ENCODE measurements around the gene TAF8. TPM values are rescaled to one million over a fixed set of nuclear protein-coding genes. Genes with fewer than 3 reads are reported as not detected.

The TAF8 gene
- total RNA-seq, 1 donor from 2014 or later, result 35.6 TPM

GRCh38 chr6:42059743-42060142 lies 9.4 kb downstream of the TAF8 start:
- Histone ChIP-seq H3K4me1 (no peaks in the 10 kb centered on the region), H3K4me3 (no peak overlapping the region), H3K9me3 (no peaks in the 10 kb centered on the region), H3K27ac (no peak overlapping the region), H3K27me3 (no peaks in the 10 kb centered on the region), H3K36me3 (peaks cover 0 to 69% of the 10 kb centered on the region in 2 donors)
- intact Hi-C loops (cut with DNase I), result no loop called here
- TF ChIP-seq CTCF (IDR thresholded peaks at IDR 0.05) (no peak), POLR2AphosphoS5 (IDR thresholded peaks at IDR 0.05; ENCODE audit: insufficient read depth in 1 of 2, low read depth in 1 of 2) (no peak), POLR2A (IDR thresholded peaks at IDR 0.05) (no peak)
- no peak for DNase-seq (ENCODE audit: extremely low spot score in 2 of 2)

GRCh38 chr6:42066156-42066675 lies 15.9 kb downstream of the TAF8 start:
- Histone ChIP-seq H3K36me3 (peaks cover 0 to 74% of the 10 kb centered on the region in 2 donors), H3K27ac (no peak overlapping the region), H3K9me3 (no peaks in the 10 kb centered on the region), H3K27me3 (no peaks in the 10 kb centered on the region), H3K4me3 (no peak overlapping the region), H3K4me1 (no peaks in the 10 kb centered on the region)
- no peak for DNase-seq (ENCODE audit: extremely low spot score in 2 of 2)
- intact Hi-C loops (cut with DNase I), result no loop called here
- TF ChIP-seq POLR2A (IDR thresholded peaks at IDR 0.05), result no peak
- TF ChIP-seq POLR2AphosphoS5 (IDR thresholded peaks at IDR 0.05; ENCODE audit: insufficient read depth in 1 of 2, low read depth in 1 of 2), result no peak
- TF ChIP-seq CTCF (IDR thresholded peaks at IDR 0.05), result no peak

GRCh38 chr6:42068173-42068572 lies 17.8 kb downstream of the TAF8 start:
- TF ChIP-seq CTCF (IDR thresholded peaks at IDR 0.05) (no peak), POLR2AphosphoS5 (IDR thresholded peaks at IDR 0.05; ENCODE audit: insufficient read depth in 1 of 2, low read depth in 1 of 2) (no peak), POLR2A (IDR thresholded peaks at IDR 0.05) (no peak)
- intact Hi-C loops (cut with DNase I), result no loop called here
- DNase-seq (ENCODE audit: extremely low spot score in 2 of 2), result no peak
- Histone ChIP-seq H3K36me3 (peaks cover 0 to 80% of the 10 kb centered on the region in 2 donors), H3K9me3 (no peaks in the 10 kb centered on the region), H3K4me3 (no peak overlapping the region), H3K27ac (no peak overlapping the region), H3K4me1 (no peaks in the 10 kb centered on the region), H3K27me3 (no peaks in the 10 kb centered on the region)

- Histone ChIP-seq H3K36me3 (peaks cover 0 to 82% of the 10 kb centered on the region in 2 donors), H3K27ac (no peak overlapping the region), H3K27me3 (no peaks in the 10 kb centered on the region), H3K4me3 (no peak overlapping the region), H3K4me1 (no peaks in the 10 kb centered on the region), H3K9me3 (no peaks in the 10 kb centered on the region)
- DNase-seq (ENCODE audit: extremely low spot score in 2 of 2), result no peak
- TF ChIP-seq POLR2AphosphoS5 (IDR thresholded peaks at IDR 0.05; ENCODE audit: insufficient read depth in 1 of 2, low read depth in 1 of 2), result no peak
- TF ChIP-seq CTCF (IDR thresholded peaks at IDR 0.05), result no peak
- TF ChIP-seq POLR2A (IDR thresholded peaks at IDR 0.05), result no peak
- intact Hi-C loops (cut with DNase I), result no loop called here
Measured at GRCh38 chr6:42068872-42069522, 18.7 kb downstream of the TAF8 start.

- intact Hi-C loops (cut with DNase I), result no loop called here
- Histone ChIP-seq H3K36me3 (peaks cover 0 to 67% of the 10 kb centered on the region in 2 donors), H3K4me3 (no peak overlapping the region), H3K27me3 (no peaks in the 10 kb centered on the region), H3K9me3 (no peaks in the 10 kb centered on the region), H3K27ac (no peak overlapping the region), H3K4me1 (no peaks in the 10 kb centered on the region)
- no peak for DNase-seq (ENCODE audit: extremely low spot score in 2 of 2)
- TF ChIP-seq CTCF (IDR thresholded peaks at IDR 0.05) (no peak), POLR2A (IDR thresholded peaks at IDR 0.05) (no peak), POLR2AphosphoS5 (IDR thresholded peaks at IDR 0.05; ENCODE audit: insufficient read depth in 1 of 2, low read depth in 1 of 2) (no peak)
Measured at GRCh38 chr6:42071881-42072583, 21.7 kb downstream of the TAF8 start.
